ENCODE data around the gene IFT122.

The IFT122 gene

DNA sequence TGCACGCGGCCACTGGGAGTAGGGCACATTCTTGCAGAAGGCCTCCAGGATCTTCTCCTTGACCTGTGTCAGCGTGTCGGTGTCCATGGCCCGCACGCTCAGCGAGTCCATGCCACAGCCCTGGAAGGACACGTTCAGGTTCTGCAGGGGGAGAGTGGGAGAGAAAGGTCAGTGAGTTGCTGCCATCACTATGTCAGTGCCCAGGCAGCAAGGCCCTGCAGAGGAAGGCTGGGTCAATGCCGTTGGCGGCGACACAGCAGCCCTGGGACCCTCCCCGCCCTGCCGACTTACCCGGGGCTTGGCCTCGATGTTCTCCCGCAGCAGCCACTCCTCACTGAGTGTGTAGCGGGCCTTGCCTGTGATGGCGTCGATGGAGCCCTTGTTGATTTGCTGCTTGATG is 122.8 kb downstream of the IFT122 start:
- no peak for DNase-seq

DNA sequence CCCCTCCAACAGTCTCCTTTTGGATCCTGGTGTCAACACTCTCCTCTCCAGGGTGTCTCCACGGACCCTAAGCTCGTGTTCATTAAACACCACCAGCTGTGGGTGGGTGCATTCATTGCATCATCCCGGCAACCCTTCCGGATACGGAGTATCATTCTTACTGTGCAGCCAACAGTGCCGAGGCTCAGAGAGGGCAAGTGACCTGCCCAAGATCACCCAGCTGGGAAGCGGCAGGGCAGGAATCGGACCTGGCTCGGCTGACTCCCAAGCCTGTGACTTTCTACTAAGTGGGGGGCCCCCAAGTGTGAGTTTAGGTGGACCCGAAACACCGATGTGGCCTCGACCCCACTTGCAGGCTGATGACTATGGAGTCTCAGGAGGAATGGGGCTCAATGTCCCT is 123.3 kb downstream of the IFT122 start:
- no peak for DNase-seq

DNA sequence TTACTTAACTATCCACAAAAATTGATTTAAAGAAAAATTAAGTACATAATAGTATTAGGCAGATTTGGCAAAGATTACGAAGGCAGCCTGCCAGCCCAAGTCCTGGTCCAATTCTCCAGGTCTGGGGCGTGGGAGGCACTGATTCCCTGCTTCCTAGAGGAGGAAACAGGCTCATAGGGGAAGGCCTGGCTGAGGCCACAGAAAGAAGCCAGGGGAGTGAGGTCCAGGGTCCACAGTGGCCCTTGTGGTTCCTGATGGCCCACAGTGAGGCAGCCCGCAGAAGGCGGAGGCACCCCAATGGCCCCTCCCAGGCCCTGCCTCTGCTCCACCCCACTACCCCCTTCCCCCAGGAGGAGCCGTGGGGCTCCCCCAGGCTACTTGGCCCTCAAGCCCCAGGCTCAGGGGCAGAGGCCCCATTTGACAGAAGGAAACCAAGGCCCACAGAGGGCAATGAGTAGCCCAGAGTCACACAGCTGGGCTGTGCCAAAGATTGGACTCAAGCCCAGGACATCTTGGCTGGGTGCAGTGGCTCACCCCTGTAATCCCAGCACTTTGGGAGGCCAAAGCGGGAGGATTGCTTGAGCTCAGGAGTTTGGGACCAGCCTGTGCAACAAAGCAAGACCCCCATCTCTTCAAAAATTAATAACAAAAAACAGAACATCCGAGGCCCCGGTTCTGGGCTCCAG is 124.0 kb downstream of the IFT122 start:
- no peak for DNase-seq

DNA sequence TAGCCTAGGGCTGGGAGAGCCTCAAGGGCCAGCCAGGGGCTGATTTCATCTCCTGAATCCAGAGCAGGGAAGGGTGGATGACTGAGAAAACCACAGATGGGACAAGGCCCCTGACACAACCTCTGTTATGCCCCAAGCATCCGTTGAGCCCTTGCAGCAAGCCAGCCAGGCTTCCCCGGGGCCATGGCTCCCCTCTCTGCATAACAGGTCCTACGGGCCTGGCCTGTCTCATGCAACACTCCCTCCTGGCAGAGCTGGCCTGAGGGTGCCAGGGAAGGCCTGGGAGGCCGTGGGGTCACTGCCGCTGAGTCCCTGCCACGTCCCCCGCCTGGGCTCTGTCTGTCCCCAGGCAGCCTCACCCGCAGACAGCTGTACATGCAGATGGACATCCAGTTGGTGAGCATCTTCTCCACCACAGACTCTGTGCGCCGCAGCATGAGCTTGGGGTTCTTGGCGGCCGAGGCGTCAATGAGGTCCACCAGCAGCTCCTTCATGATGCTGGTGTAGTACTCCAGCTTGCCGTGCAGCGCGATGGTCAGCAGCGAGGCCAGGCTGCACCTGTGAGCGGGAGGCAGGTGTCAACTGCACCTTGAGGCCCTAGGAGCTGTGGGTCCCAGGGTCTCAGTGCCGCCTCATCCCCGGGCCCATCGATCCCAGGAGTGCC is 125.1 kb downstream of the IFT122 start:
- DNase-seq: no peak

DNA sequence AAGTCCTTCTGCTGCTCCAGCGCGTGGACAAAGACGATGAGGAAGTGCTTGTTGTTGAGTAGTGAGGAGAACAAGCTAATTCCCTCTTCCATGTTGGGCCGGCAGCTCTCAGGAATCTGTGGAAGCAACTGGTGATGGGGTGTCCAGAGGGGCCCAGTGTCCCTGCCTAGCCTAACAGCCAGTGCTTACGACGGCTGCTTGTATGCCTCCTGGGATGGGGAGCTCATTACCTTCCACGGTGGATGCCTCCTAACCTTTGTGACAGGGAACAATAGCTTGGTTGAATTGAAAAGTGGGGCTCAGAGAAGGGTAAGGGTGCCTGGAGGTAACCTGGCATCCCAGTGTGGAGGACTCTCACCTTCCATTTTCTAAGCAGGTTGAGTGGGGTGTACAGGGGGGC is 125.9 kb downstream of the IFT122 start:
- no peak for DNase-seq

DNA sequence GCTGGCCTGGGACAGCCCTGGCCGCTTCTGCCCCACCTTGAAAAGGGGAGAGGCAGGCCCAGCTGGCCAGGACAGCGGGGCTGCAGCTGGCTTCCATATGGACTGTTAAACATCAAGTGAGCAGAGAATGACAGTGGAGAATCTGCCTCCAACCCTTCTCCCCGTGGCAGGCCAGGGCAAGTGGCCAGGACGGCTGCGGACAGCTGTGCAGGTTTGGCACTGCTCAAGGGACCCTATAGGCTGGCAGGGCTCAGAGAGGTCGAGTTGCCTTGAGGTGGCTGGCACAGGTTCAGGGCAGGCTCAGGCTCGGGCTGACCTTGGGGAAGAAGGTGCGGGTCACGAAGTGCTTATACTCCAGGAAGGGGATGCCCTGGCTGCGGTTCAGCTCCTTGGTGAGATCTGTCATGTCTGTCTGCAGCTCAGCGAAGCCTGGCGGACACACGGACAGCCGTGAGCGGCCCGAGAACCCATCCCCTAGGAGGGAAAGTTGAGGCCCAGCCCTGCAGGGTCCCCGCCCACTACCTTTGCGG is 127.2 kb downstream of the IFT122 start:
- no peak for DNase-seq

DNA sequence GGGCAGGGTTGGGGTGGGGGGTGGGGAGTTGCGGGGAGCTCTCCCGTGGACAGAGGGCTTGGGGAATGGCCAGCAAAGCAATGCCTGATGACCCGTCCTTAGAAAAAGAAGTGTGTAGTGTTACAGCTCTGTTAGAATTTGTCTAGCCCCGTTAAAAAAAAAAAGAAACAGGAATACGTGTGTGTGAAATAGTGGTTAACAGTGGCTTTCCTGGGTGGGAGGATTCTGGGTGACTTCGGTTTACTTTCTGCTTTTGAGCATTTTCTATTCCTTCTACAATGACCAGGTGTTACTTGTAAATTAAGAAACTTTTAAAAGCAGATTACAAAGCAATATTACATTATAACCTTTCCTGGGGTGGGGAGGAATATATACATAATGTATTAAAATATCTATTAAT is 127.9 kb downstream of the IFT122 start:
- DNase-seq: no peak

DNA sequence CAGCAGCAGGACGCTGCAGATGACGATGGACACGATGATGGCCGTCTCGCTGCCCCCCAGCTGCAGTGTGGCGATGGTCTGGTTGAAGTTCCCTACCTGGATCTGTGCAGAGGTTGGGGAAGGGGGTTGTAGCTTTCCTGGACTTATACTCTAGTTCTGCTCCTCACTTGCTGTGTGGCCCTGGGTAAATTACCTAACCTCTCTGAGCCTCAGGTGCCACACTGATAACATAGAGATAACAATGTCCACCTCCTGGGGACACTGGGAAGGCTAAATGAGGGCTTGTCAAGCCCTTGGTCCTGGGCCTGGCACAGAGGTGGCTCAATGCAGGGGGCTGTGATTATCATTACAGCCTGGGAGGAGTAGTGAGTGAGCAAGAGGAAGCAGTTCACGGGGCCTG is 129.8 kb downstream of the IFT122 start:
- no peak for DNase-seq

All from 8988T (cell line).